ENCODE data around the gene FGFRL1.

GRCh38 chr4:1061056-1061700 is 49.8 kb downstream of the FGFRL1 start:
- TF ChIP-seq CTCF (IDR thresholded peaks at IDR 0.05): no peak
- no peak for TF ChIP-seq POLR2A (IDR thresholded peaks at IDR 0.05)
